Measurements from ENCODE around the gene PUM2.
"Not testable (repeated sequence)": the region's sequence is repeated elsewhere in the genome, so short reads cannot be mapped to it uniquely, and the experiment has no call there.

PUM2 gene

DNA sequence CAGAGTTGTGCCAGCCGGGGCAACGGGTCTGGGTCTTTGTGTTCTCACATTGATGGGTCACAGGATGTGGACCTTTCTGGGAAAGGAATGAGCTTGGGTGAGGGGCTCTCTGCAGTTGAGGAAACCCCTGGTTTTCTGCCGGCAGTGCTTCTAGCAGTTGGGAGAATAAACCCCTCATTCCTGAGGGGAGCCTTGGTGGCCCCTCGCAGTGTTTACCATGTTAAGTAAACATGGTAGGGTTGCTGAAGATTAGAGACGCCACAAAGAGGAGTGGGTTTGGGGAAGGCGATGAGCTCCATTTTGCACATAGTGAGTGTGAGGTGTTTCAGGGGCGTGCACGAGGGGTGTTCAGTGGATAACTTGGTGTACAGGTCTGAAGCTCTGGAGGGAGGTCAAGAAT is 27.7 kb upstream of the PUM2 start:
- DNase-seq (ENCODE audit: low spot score): no peak

DNA sequence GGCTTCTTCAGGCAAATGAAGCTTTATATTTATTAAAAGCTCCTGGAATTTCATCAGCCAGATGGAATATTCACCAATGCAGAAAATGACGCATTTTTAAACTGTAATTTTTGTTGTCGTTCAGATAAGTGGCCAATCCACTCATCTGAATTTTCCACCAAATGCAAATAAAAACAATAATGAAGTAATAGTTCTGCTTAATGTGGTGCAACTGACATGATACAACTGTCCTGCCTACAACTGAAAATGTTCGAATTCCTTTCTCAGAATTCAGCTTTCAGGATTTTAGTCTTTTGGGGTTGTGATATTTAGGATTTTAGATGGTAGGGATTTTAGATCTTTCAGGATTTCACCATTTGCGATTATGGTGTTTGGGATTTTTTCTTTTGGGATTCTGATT is 27.1 kb upstream of the PUM2 start:
- no peak for DNase-seq (ENCODE audit: low spot score)
- TF ChIP-seq, protein P1, sequence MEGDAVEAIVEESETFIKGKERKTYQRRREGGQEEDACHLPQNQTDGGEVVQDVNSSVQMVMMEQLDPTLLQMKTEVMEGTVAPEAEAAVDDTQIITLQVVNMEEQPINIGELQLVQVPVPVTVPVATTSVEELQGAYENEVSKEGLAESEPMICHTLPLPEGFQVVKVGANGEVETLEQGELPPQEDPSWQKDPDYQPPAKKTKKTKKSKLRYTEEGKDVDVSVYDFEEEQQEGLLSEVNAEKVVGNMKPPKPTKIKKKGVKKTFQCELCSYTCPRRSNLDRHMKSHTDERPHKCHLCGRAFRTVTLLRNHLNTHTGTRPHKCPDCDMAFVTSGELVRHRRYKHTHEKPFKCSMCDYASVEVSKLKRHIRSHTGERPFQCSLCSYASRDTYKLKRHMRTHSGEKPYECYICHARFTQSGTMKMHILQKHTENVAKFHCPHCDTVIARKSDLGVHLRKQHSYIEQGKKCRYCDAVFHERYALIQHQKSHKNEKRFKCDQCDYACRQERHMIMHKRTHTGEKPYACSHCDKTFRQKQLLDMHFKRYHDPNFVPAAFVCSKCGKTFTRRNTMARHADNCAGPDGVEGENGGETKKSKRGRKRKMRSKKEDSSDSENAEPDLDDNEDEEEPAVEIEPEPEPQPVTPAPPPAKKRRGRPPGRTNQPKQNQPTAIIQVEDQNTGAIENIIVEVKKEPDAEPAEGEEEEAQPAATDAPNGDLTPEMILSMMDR (IDR thresholded peaks at IDR 0.05; ENCODE audit: extremely low read depth, missing control alignments): no peak

More for the DNA sequence above, 27.7 kb upstream of the PUM2 start:
- TF ChIP-seq, protein P1 (IDR thresholded peaks at IDR 0.05; ENCODE audit: extremely low read depth, missing control alignments): no peak

DNA sequence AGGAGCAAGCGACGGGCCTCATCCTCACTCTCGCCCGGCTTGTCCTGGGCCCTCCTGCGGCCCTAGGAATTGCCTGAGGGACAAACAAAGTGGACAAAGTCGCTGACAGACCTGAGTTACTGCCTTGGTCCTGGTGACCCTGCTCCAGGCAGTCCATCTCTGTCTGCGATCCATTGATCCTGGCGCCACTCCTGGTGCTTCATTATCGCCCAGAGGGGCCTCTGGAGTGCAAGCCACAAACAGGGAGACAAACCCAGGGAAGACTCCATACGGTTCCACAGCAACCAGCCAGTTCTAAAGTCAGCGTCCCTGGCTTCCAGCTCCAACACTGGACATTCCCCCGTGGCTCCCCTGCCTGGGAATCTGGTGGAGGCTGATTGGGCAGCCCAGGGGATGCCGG is 24.3 kb upstream of the PUM2 start:
- DNase-seq (ENCODE audit: low spot score): not testable (repeated sequence)

DNA sequence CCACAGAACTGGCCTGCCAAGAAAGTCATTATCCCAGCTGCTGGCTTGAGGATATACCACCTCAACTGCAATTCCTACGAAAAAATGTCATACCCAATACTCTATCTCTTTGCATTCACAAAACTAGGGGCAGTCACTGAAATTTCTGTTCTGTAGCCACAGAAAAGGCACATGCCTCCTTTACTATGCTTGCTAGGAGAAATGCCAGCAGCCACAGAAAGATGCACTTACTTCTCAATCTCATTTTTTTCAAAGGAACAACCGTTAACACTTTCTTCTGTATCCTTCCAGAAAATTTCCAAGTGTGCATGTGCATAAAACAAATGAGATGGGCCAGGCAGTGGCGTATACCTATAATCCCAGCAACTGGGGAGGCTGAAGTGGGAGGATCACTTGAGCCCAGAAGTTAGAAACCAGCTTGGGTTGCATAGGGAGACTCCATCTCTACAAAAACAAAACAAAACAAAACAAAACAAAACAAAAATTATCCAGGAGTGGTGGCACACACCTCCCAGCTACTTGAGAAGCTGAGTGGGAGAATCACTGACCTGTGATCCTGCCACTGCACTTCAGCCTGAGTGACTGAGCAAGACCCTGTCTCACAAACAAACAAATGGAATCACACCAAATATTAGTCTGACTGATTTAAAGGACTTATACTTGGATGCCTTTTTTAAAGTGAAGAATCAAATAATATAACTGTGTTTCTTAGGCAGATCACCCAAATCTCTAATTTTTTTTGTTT is 22.4 kb upstream of the PUM2 start:
- TF ChIP-seq, protein P1 (IDR thresholded peaks at IDR 0.05; ENCODE audit: extremely low read depth, missing control alignments): no peak
- DNase-seq (ENCODE audit: low spot score): no peak

DNA sequence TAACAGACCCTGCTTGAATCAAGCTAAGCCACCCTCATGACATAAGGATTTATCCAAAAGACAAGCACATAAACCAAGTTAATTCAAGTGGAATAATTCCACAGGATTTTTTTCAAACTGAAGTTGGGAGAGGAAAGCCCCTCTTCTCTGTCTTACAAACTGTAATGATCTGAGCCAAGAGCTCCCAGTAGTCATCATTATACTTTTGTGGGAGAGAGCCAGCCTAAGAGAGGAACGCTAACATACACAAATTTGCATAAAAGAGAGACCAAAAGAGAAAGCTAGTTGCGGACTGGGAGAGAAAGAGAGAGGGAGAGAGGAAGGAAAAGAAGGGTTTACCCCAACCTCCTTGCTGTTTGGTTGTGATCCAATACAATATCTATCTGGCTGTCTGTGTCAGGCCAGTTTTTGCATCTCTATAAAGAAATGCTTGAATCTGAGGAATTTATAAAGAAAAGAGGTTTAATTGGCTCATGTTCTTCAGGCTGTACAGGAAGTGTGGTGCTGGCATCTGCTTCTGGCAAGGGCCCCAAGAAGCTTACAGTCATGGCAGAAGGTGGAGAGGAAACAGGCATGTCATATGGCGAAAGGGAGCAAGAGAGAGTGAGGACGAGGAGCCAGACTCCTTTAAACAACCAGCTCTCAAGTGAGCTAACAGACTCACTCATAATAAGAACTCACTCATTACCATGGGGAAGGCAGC is 20.8 kb upstream of the PUM2 start:
- DNase-seq (ENCODE audit: low spot score): no peak

DNA sequence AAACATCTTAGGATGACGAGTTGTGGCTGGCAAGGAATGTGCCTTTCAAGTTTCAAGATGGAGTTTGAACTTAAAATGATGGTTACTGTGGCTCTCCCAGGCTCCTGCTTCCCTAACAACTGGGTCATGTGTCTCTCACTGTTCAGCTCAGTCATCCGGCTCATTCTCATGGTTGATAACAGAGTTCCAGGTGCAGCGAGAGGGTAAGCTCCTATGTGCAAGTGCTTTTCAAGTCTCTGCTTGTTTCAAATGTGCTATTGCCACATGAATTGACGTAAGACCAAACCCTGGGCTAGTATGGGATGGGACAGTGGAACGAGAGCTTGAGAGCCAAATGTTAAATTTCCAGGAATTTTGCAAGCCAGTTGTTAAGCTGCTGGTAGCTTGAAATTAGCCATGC is 19.5 kb upstream of the PUM2 start:
- DNase-seq (ENCODE audit: low spot score): no peak
- TF ChIP-seq, protein P1 (IDR thresholded peaks at IDR 0.05; ENCODE audit: extremely low read depth, missing control alignments): no peak

More for the DNA sequence above, 20.8 kb upstream of the PUM2 start:
- TF ChIP-seq, protein P1 (IDR thresholded peaks at IDR 0.05; ENCODE audit: extremely low read depth, missing control alignments): no peak

DNA sequence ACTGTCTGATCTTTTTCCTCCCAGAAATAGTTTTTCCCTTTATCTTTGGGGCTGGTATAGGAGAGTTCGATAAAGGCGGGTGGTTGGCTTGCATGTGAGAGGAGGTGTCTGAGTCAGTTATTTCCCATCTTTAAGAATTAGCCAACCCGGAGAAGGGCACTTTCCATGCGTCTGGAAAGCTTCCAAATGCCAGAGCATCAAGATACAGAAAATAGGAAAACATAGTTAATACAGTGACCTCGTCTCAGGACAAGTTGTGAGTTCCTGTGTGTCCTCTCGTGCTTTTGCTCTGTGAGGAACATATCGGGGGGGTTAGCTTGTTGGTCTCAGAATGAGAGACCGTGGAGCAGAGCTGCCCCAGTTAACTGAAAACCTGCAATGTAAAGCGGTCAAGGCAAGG is 18.7 kb upstream of the PUM2 start:
- DNase-seq (ENCODE audit: low spot score): no peak
- TF ChIP-seq, protein P1 (IDR thresholded peaks at IDR 0.05; ENCODE audit: extremely low read depth, missing control alignments): no peak
